Measurements from ENCODE around the gene HDGFL3.

Gene HDGFL3

GRCh38 chr15:83119968-83120581 lies 87.5 kb downstream of the HDGFL3 start:
- DNase-seq, result no peak

GRCh38 chr15:83118968-83119367 lies 88.7 kb downstream of the HDGFL3 start:
- no peak for DNase-seq

DNA sequence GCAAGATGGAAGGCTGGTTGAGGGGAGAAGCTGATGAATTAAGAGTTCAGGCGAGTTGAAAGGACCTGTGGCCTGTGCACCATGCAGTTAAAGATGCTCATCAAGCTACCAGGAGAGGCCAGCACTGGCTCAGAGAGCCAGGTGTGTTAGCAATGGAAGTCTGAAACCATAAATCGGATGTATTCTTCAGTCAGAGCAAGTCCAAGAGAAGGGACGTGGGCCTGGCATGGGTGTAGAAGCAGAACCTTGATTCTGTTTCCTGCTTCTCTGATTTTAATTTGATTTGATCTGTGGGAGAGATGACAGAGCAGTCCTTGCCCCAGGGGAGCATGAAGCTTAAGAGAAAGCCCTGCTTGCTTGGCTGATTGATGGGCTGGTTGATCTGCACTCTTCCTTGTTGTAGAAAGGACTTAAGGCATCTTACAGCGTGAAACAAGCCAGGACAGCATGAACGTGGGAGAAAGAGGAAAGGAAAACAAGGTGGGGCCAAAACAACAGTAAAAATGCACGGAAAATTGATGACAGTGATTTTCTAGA lies 89.3 kb downstream of the HDGFL3 start:
- no peak for DNase-seq

DNA sequence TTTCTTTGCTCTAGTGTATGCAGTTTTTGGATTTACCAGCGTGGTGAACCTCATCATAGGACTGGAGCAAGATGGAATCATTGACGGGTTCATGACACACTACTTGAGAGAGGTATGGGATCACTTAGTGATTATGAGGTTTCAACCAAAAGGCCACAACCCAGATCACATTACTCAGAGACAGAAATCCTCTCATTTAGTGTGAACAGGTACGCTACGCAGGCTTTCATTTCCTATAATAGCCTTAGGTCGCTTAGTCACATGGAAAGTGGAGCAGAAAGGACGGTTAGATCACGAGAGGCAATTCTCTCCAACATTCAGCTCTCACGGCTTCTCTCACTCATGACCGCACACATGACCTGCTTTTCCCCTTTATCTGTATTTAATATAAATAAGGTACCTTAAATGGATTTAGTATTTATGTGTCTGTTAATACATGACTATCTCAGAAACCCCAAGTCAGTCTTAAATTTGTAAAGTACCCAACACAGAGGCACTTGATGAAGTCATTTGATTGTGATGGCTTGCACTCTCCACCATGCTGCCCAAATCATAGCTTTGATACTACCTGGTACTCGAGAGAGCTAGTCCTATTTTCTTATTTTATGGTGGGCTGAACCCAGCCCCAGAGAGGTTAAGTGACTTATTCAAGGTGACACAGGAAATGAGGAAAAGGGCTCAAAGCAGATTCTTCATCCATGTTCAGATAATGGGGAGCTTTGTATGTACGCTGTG lies 91.6 kb downstream of the HDGFL3 start:
- DNase-seq, result no peak

- no peak for DNase-seq
Observed at GRCh38 chr15:83115410-83115809, 92.2 kb downstream of the HDGFL3 start.

- no peak for DNase-seq
Observed at GRCh38 chr15:83114856-83115255, 92.8 kb downstream of the HDGFL3 start.

GRCh38 chr15:83113881-83114674 lies 93.5 kb downstream of the HDGFL3 start:
- DNase-seq, result no peak

DNA sequence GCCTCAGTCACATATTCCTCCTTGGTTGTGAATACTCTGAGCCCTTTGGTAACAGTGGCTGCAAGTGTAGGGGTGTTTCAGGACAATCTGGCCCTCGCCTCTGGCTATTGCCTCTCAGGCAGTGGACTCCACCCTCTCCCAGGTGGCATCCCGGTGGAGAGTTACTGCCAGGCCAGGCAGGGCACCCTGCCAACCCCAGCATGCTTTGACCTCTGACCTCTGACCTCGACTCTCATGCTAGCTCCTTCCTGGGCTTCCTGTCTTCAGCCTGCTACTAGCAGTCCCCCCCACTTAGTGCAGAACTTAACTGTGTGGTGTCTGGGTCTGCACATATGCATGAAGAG lies 94.7 kb downstream of the HDGFL3 start:
- DNase-seq, result no peak

DNA sequence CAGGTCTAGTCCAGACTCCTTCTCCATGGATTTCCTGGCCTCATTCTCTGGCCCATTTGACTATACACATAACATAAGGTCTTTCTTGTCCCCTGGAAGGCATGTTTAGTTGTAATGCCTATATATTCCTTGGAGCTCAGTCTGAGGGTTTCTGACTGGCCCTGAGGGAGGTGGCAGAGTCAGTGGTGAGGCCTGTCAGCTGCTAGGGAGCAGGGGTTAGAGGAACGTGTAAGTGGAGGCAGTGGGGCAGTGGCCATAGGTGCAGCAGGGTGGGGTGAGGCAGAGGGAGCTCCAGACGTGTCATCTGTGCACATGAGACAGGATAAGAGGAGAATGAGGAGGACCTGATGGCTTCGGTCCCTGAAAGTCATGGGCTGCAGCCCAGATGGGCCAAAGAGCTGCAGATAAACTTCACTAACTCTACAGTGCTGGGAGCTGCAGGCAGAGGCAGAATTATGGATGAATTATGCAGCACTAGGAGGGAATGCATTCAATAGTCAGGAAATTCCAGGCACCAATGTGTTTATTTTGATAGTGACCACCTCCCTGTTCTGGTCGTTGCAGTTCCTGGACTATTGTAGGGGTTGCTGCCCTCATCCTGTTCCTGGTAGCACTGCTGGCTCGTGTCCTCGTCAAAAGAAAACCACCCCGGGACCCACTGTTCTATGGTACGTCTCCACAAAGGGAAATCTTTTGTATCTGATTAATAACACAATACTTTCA lies 95.2 kb downstream of the HDGFL3 start:
- DNase-seq, result no peak

DNA sequence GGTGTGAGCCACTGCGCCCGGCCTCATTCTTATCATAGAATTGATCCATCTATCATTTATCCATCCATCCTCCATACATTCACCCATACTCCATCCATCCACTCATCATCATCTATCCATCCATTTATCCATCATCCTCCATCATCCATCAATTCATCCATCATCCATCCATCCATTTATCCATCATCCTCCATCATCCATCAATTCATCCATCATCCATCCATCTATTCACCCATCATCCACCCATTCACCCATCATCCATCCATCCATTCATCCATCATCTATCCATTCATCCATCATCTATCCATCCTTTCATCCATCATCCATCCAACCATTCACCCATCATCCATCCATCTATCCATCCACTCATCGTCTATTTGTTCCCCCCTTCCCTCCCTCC lies 96.5 kb downstream of the HDGFL3 start:
- no peak for DNase-seq

GRCh38 chr15:83110381-83110780 lies 97.2 kb downstream of the HDGFL3 start:
- no peak for DNase-seq

DNA sequence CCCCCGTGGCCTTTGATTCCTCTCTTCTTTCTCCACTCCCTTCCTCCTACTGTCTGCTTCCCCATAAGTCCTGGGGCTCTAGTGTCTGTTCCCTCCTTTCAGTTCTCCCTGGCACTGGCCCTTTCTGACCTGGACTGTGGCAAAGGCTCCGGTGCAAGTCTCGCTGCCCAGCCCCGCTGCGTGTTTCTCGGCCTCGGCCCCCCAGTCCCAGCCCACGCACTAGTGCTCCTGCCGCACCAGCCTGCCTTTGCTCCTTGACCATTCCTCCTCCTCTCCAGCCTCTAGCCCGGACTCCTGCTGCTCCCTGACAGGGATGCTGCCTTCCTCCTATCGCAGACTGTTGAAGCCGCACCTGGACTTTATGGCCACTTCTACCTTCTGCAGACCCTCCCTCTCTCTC lies 98.1 kb downstream of the HDGFL3 start:
- no peak for DNase-seq

- DNase-seq, result peak; percentile 32
Observed at GRCh38 chr15:83108266-83109219, 99.1 kb downstream of the HDGFL3 start.

- DNase-seq, result no peak
Observed at GRCh38 chr15:83107841-83108181, 99.8 kb downstream of the HDGFL3 start.

DNA sequence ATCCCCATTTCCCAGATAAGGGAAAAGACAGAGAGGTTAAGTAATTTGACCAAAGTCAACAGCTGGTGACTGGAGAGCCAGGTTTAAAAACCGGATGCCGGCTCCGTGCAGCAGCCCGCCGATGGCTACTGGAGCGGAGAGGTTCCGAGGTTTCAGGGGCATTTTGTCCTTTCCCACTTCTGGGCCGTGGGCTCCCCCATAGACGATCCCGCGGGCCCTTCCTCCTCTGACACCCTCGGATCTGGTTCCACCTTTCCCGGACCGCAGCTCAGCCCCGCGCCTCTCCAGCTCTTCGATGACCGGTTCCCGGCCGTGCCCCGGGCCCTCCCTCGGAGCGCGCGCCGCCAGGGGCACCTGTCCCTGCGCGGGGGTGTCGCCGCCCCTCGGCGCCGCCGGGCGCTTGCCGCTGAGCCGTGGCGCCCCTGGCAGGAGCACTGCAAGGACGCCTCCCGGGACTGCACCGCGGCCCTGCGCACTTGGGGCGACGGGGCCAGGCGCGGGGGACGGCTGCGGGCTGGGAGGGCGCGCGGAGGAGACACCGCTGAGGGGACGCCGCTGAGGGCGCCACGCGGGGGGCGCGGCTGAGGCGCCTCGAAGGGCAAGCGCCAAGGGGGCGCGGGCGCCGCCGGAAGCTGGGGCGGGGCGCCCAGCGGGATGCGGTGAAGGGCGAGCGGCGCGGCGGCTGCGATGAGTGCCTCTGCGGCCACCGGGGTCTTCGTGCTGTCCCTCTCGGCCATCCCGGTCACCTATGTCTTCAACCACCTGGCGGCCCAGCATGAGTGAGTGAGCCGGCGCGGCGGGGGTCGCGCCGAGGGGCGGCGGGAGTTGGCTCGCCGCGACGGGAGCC lies 100.4 kb downstream of the HDGFL3 start, which contains the start of gene TM6SF1:
TSS of gene TM6SF1 (plus strand) at position 652 of the 847 bp plus-strand sequence. CDS start at position 688, 36 bp downstream.
- peak; percentile 40 for DNase-seq

DNA sequence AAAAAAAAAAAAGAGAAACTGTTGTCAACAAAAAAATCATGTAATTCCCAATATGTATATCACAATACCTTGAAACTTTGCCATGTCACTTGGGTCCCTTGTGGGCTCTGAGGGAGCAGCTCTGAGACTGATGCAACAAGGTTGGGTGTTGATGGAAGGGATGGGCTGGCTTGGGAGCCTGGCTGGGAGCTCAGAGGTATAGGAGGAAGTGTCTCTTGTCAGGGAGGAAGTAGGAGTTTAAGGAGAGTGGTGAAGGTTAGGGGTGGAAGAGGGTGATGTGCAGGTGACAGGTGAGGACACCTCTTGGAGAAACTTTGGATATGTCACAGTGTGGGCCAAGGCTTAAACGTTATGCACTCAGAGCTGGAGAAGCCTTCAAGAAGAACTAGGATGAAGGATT lies 102.2 kb downstream of the HDGFL3 start:
- no peak for DNase-seq

DNA sequence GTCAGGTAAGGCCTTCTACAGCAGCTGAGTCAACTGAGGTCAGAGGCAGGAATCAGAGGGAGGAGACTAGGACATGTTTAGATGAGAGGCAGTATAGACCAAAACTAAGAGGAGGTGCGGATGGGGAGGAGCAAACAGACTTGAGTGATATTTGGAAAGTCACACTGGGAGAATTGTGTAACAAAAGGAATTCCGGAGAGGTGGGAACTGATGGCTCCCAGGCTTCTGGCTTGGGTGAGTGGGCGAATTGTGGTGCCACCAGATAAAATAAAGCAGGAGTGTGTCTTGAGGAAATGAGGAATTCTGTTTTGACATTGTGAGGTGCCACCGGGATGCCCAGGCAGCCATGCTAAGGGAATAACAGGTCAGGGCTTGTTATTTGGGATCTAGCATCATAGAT lies 103.5 kb downstream of the HDGFL3 start:
- no peak for DNase-seq

DNA sequence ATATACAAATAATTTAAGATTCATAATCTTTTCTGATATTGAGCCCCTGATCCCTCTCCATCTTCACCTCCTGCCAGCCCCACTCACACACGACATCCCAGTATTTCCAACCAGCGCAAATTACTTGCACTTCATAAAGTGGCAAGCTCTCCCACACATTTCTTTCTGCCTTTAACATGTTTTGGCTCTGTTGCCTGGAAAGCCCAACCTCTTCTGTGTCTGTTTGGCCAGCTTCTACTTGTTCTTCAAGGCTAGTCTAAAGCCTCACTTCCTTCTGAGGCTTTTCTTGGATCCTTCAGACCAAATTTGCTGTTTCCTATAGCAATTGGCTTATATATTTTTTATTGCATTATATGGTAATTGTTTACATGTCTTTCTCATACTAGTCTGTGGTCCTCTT lies 105.3 kb downstream of the HDGFL3 start:
- DNase-seq, result no peak

- DNase-seq, result no peak
Observed at GRCh38 chr15:83100097-83100646, 107.5 kb downstream of the HDGFL3 start.

- no peak for DNase-seq
Observed at GRCh38 chr15:83099290-83099689, 108.3 kb downstream of the HDGFL3 start.

DNA sequence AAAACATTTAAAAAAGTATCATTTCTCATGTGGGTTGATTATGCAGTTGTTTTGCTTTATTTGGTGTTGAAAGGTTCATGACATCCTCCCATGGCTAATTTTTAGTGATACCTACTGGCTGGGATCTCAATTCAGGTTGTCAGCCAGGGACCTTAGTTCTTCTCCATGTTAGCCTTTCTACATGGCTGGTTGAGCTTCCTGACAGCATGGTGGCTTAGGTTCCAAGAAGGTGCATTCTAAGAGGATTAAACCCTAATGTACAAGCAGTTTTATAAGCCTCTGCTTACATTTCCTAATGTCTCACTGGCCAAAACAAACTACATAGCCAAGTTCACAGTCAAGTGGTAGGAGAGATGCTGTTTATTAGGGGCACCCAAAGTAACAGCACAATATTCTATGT lies 109.5 kb downstream of the HDGFL3 start:
- no peak for DNase-seq
